GM18499 (cell line): ENCODE measurements around the gene CXCL14.
"Not testable (repeated sequence)": the region's sequence is repeated elsewhere in the genome, so short reads cannot be mapped to it uniquely, and the experiment has no call there.

Experiments used
- ATAC-seq: cut with Tn5 transposase; IDR thresholded peaks from one replicate; pipeline ENCODE4 v1.9.1; 2021; ENCODE audit warnings: moderate number of reproducible peaks; ENCODE audit not compliant: insufficient read depth, unreplicated experiment

CXCL14 gene

GRCh38 chr5:135547590-135548254 is 31.1 kb downstream of the CXCL14 start:
- ATAC-seq = no peak

DNA sequence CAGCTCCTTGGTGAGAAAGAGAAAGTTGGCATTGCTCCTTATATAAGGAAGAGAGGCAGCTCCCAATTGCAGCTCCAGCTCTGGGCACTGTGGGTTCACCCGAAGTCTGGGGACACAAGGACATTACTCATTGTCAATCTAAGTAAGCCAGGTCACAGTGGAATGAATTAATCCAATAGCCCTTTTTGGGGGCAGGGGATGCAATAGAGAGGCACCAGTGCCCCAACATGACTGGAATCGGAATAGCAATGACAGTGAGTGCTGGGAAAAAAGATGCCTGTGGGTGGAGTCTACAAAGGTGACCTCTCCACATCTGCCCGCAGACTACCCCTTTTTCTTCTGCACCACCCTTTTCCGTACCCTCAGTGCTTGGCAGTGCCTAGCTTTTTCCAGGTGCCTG is 31.9 kb downstream of the CXCL14 start:
- no peak for ATAC-seq

- ATAC-seq = no peak
Observed at GRCh38 chr5:135546101-135546500, 32.7 kb downstream of the CXCL14 start.

GRCh38 chr5:135545099-135545498 is 33.7 kb downstream of the CXCL14 start:
- ATAC-seq = no peak

DNA sequence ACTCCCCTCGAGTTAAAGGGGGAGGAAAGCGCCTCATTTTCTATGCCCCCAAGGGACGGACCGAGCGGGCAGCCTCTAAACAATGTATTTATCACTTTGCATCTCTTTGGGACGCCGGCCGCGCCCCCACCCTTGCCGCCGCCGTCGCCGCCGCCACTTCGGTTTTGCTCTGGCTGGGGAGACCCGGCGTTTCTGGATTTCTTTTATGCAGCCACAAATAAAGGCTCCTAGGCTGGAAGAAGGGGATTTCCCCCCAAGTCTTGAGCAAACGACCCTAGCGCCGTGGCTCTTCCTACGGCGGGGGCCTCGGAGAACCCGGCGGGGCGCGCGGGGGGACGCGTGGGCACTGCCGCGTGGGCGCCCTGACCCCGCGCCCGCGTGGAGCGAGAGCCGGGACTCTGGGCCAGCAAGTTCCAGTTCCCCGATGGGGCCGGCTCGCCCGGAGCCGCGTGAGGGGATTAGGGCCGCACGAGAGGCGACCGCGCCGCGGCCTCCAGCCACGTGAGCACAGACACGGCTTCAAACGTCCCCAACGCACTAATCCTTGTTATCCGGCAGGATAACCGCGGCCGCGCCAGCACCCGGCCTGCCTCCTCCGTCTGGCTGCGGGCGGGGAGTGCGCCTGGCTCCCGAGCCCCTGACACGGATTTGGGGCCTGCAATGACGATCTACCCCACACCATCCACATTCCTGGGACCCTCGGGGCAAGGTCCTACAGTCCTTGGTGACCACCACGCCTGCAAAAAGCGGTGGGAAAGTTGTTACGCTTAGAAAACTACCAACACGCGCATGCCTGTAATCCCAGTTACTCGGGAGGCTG is 35.1 kb downstream of the CXCL14 start:
- no peak for ATAC-seq

DNA sequence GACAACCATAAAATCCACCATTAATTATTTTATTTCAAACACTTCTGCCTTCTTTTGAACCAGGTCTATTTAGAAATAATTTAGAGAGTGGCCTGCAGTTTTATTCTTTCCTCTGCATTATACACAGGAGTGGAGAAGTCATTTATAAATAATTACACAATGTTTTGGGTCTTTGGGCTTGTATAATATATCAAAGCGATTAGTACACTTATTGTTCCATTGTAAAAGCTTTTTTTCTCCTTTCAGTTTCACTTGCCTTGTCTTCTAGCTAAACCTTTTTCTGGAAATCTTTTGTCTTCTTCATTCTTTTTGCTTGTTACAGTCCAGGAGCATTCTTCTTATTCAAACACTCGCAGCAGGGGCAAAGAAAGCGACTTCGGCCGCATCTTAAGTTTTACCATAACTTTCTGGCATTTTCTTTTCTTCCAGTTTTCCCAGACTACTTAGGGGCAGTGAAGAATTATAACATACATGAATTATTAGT is 35.7 kb downstream of the CXCL14 start:
- ATAC-seq = no peak

DNA sequence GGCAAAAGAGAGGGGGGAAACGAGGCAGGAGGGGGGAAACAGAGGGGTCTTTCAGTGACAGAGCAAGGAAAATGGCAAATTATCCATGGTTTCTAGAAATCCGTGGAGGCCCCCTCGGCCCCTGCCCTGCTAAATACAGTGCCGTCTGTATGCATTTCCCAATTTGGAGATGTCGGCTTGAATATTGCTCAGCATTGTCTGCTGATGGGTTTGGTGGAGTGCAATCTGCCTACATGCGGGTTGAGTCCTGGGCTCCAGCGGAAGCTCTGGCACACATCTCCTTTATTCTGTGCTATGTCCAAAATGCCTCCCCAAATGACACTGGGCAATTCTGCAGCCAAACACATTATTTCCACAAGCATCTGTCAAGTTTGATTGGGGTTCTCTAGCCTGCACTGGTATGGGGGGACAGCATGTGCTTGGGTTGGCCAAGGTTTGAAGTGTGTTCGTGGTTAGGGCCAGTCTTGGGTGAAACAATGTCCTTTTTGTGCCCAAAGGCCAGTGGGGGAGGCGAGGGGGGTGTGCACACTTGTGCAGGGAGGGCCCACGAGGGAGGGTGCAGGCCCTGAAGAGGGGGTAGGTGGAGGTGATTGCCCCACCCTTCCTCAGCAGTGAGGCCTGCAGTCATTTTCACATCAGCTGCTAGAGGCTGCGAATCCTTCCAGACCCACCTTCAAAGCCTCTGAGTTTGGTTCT is 36.8 kb downstream of the CXCL14 start:
- ATAC-seq = no peak

GRCh38 chr5:135539430-135540005 is 39.3 kb downstream of the CXCL14 start:
- ATAC-seq = no peak

DNA sequence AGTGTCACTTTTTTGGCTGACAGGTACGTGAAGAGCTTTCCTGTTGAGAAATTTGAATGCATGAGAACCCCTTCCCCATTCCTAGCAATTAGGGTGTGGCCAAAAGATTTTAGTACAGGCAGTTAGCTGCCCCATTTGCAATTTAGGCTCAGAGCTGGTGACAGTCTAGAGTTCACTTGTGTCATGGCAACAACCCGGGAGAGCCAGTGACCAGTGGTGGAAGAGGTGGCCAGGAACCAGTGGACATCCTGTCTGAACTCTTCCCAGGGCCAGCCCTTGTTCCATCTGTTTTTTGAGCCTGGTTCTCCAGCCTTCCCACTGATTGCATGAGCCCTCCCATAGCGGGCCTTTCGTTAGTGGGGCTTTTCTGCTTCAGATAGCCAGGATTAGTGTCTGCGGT is 40.5 kb downstream of the CXCL14 start:
- ATAC-seq = no peak

GRCh38 chr5:135537745-135538144 is 41.0 kb downstream of the CXCL14 start:
- no peak for ATAC-seq

DNA sequence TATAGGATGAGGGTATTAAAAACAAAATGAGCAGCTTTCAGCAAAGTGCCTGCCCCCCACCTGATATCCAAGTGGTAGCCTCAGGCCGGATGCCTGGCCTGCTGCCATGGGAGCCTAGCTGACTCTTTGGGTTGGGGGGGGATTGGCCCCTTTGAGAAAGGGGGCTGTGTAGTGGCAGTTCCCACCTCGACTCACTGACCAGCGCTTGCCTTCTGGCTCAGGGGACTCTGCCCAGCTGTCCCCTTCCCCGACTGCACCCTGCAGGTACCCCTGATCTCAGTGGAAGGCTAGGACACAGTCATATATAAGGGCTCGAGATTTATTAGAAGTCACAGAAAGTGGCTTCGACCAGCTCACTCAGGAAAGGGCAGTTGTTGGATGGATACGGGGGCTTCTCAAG is 41.5 kb downstream of the CXCL14 start:
- no peak for ATAC-seq

GRCh38 chr5:135535820-135536801 is 42.7 kb downstream of the CXCL14 start, which contains the start of gene NEUROG1:
Gene NEUROG1 (minus strand): TSS chr5:135535964. CDS start chr5:135535690, 274 bp downstream.
- no peak for ATAC-seq

DNA sequence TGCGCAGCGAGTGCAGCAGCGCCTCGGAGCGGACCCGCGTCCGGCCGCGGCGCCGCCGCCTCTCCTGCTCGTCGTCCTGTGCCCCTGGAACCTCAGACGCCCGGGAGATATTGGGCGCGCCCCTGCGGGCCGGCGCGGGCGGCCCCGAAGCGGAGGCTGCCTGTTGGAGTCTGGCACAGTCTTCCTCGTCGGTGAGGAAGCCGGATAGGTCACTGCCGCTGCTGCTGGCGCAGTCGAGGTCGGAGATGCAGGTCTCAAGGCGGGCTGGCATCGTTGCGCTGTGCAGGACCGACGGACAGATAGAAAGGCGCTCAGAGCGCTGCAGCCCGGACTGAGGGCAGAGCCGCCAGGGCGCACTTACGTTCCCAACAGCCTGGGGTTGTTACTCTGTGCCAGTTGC is 43.4 kb downstream of the CXCL14 start:
- no peak for ATAC-seq

DNA sequence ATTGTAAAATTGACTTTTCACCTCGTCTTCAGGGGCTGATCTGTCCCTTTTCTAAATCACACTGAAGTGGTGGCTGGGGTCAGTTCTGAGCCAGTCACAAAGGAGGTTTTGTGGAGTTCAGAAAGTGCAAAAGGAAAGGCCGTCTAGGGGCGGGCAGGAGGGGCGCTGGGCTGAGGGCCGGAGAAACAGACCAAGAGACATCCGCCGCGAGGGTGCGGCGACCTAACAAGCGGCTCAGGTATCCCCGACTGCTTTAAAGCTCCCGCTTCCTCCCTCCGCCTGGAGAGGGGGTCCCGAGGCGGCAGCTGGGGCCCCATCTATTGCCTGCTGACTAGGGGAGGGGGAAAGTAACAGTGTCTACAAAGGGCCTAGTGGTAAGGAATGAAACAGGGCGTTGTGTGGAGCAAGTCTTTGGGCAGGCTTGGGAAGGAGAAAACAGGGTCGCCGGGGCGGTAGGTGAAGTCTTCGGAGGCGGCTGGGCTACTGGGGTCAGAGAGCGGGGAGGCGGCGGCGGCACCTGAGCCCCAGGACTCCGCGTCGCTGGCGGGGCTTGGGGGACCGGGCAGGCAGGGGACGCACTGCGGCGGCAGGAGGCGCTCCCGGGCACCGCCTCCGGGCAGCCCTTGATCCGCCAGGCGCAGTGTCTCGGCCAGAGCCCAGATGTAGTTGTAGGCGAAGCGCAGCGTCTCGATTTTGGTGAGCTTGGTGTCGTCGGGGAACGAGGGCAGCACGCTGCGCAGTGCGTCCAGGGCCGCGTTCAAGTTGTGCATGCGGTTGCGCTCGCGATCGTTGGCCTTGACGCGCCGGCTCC is 44.0 kb downstream of the CXCL14 start:
- ATAC-seq = no peak

DNA sequence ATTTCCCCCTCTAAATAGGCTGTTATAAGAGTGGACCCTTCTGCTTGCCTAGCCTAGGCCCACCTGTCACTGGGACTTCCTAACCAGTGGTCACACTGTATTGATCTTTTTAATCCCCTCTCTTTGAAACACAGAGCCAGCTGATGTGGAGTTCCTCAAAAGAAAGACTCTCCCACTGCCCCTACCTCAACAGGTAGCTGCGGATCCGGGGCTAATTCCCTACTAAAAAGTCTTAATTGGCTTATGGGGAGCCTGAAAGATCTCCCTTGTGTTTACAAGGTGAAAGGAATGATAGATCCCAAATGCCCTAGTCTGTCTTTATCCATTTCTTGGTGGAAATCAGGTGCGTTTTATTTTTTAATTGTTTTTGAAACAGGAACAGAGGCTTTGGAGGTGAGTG is 45.0 kb downstream of the CXCL14 start:
- ATAC-seq = no peak

DNA sequence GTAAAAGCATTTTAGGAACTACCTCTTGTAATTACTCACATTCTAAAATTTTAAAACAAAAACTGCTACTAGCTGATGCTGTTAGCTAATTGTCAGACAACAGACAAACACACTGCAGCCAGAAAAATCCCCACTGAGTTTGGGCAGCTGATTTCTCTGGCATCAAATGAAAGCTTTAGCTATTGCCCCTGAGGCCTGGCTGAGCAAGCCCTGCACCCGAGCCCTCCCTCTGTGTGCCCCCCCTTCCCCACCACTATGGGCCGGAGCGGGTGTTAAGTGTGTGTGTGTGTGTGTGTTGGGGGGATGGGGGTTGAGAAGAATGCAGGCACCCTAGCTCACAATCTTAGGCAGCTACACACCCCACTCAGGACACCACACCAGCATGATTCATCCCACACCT is 45.5 kb downstream of the CXCL14 start:
- ATAC-seq = no peak

- ATAC-seq = not testable (repeated sequence)
Observed at GRCh38 chr5:135529576-135529975, 49.2 kb downstream of the CXCL14 start.

- no peak for ATAC-seq
Observed at GRCh38 chr5:135526924-135527323, 51.9 kb downstream of the CXCL14 start.

GRCh38 chr5:135521964-135522363 is 56.8 kb downstream of the CXCL14 start:
- no peak for ATAC-seq
